ENCODE results near the gene ZNF618. TPM values are rescaled to one million over a fixed set of nuclear protein-coding genes. Genes with fewer than 3 reads are reported as not detected.

The ZNF618 gene
- total and polyA plus RNA-seq, 9 donors, result 8.2 to 28.9 (median 18.3) TPM

DNA sequence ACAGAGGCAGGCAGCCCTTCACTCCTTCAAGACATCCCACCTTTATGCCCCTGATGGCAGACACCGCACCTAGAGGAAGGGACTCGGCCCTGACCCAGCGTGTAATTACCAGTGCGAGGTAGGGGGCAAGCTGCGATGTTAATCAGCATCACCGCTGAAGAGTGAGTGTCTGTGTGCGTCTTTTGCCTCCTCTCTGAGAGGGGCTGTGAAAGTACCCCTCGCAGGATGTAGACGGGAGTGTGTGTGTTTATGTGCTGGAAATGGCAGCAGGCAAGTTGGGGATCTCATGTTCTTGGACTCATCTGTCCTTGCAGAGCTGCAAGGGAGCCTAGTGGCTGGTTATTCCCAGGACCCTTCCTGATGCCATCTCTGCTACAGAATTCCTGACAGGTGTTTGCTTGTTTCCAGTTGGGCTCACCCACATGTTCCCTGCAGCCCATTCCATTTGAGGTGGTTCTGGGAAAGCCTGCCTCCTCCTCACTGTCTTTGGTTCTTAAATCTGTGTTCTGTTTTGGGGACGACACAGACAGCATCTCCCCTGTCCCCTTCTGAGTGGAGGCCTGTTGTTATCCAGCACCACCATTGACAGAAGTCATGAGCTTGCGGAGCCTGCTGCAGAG is 70.5 kb downstream of the ZNF618 start:
- intact Hi-C loops (cut with DNase I), result no loop called here
- 88 to 90% (median 89%) methylated on average over 11 of the region's 11 CpGs for WGBS, 3 donors
- DNase-seq, result no peak

GRCh38 chr9:113947941-113948340 is 71.8 kb downstream of the ZNF618 start:
- no peak overlapping the region for H3K27ac ChIP-seq
- WGBS, 3 donors, result 83 to 92% (median 90%) methylated on average over 8 of the region's 8 CpGs
- no peak overlapping the region for H3K4me3 ChIP-seq
- TF ChIP-seq POLR2A (IDR thresholded peaks at IDR 0.05), result no peak
- no peak for TF ChIP-seq EP300 (IDR thresholded peaks at IDR 0.05)
- no peak for TF ChIP-seq CTCF (IDR thresholded peaks at IDR 0.05)
- H3K27me3 ChIP-seq, result no peaks in the 10 kb centered on the region
- no peaks in the 10 kb centered on the region for H3K9me3 ChIP-seq
- H3K36me3 ChIP-seq, result no peaks in the 10 kb centered on the region
- no peak for DNase-seq
- peaks cover 2% of the 10 kb centered on the region for H3K4me1 ChIP-seq (ENCODE audit: insufficient read depth)
- intact Hi-C loops (cut with DNase I), result no loop called here

More for the DNA sequence above, 70.5 kb downstream of the ZNF618 start:
- Histone ChIP-seq H3K4me1 (ENCODE audit: insufficient read depth) (peaks cover 3% of the 10 kb centered on the region), H3K9me3 (no peaks in the 10 kb centered on the region), H3K36me3 (no peaks in the 10 kb centered on the region), H3K4me3 (no peak overlapping the region), H3K27me3 (no peaks in the 10 kb centered on the region), H3K27ac (no peak overlapping the region)
- TF ChIP-seq EP300 (IDR thresholded peaks at IDR 0.05) (no peak), POLR2A (IDR thresholded peaks at IDR 0.05) (no peak), CTCF (IDR thresholded peaks at IDR 0.05) (no peak)

- TF ChIP-seq EP300 (IDR thresholded peaks at IDR 0.05) (no peak), CTCF (IDR thresholded peaks at IDR 0.05) (no peak), POLR2A (IDR thresholded peaks at IDR 0.05) (no peak)
- no peaks in the 10 kb centered on the region for H3K27me3 ChIP-seq
- intact Hi-C loops (cut with DNase I), result no loop called here
- H3K4me3 ChIP-seq, result no peak overlapping the region
- no peaks in the 10 kb centered on the region for H3K4me1 ChIP-seq (ENCODE audit: insufficient read depth)
- no peaks in the 10 kb centered on the region for H3K9me3 ChIP-seq
- DNase-seq, result no peak
- no peaks in the 10 kb centered on the region for H3K36me3 ChIP-seq
- no peak overlapping the region for H3K27ac ChIP-seq
- WGBS, 3 donors, result 81 to 91% (median 86%) methylated on average over 11 of the region's 11 CpGs
These were observed 72.9 kb downstream of the ZNF618 start for GRCh38 chr9:113948891-113949570.

DNA sequence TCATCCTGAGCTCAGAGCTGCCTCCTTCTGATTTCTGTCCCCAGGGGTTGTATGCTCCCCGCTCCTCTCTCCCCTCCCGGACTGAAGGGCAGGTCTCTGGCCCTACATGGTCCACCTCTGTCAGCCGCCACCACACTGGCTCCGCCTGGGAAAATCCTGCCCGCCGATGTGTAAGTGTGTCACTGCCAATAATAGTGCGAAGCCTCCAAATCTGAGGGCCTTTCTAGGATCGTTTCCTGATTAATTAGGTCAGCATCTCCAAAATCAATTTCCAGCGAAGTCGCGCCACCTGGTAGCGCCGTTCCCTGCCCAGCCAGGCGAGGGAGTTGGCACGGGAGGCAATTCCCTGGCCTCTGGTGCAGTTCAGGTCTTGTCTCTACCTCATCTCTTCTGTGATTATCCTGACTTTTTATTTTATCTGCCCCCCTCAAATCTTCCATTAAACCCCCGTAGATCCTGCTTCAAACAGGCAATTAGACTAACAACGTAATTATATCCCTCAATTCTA is 73.5 kb downstream of the ZNF618 start:
- WGBS, 3 donors, result 94 to 96% (median 96%) methylated on average over 17 of the region's 17 CpGs
- intact Hi-C loops (cut with DNase I), result no loop called here
- H3K36me3 ChIP-seq, result no peaks in the 10 kb centered on the region
- no peak for DNase-seq
- no peaks in the 10 kb centered on the region for H3K9me3 ChIP-seq
- peaks cover 3% of the 10 kb centered on the region for H3K4me1 ChIP-seq (ENCODE audit: insufficient read depth)
- no peaks in the 10 kb centered on the region for H3K27me3 ChIP-seq
- no peak overlapping the region for H3K4me3 ChIP-seq
- H3K27ac ChIP-seq, result no peak overlapping the region
- no peak for TF ChIP-seq POLR2A (IDR thresholded peaks at IDR 0.05)
- TF ChIP-seq EP300 (IDR thresholded peaks at IDR 0.05), result no peak
- no peak for TF ChIP-seq CTCF (IDR thresholded peaks at IDR 0.05)

All from ovary (tissue), 9 donors.